Mesothelial cell of epicardium (in vitro differentiated cells): ENCODE results near the gene GRIN2A. TPM values are rescaled to one million over a fixed set of nuclear protein-coding genes. Genes with fewer than 3 reads are reported as not detected.

Experiments used
- DNase-seq, 2 experiments: peaks; one replicate each; pipeline ENCODE4 v3.0.0; 2021; ENCODE audit warnings: low spot score in 2 of 2; ENCODE audit not compliant: unreplicated experiment in 2 of 2
- H3K27ac Mint-ChIP-seq: 2 replicates; pipeline ENCODE4 v1.8.0; 2021; ENCODE audit warnings: mixed read lengths
- H3K27me3 Mint-ChIP-seq: 2 replicates; pipeline ENCODE4 v1.8.0; 2021; ENCODE audit warnings: low read depth, mixed read lengths
- H3K36me3 Mint-ChIP-seq: 2 replicates; pipeline ENCODE4 v1.8.0; 2021; ENCODE audit warnings: mixed read lengths
- H3K4me1 Mint-ChIP-seq: 2 replicates; pipeline ENCODE4 v1.8.0; 2021; ENCODE audit warnings: mixed read lengths
- H3K4me3 Mint-ChIP-seq: 2 replicates; pipeline ENCODE4 v1.8.0; 2021; ENCODE audit warnings: mild to moderate bottlenecking, moderate library complexity, mixed read lengths
- H3K9me3 Mint-ChIP-seq: 2 replicates; pipeline ENCODE4 v1.8.0; 2021; ENCODE audit warnings: mixed read lengths
- CTCF ChIP-seq: fragments of 200-600 bp; sonication (generic); IDR thresholded peaks from one replicate; pipeline ENCODE4 v1.5.0; 2021; ENCODE audit warnings: antibody characterized with exemption; ENCODE audit not compliant: unreplicated experiment
- total RNA-seq: library from RNA; stranded (reverse); gene quantifications from 3 replicates; pipeline ENCODE4 v1.2.1, GENCODE V29; 2021

GRIN2A gene
- total RNA-seq, 1 donor from 2014 or later, result 4.9 TPM

GRCh38 chr16:10031955-10032354, 150.3 kb downstream of the GRIN2A start:
- H3K27me3 Mint-ChIP-seq, result peaks cover 14% of the 10 kb centered on the region
- no peak for DNase-seq
- no peaks in the 10 kb centered on the region for H3K9me3 Mint-ChIP-seq
- no peak overlapping the region for H3K4me3 Mint-ChIP-seq
- TF ChIP-seq CTCF, result no peak
- no peaks in the 10 kb centered on the region for H3K4me1 Mint-ChIP-seq
- no peak overlapping the region for H3K27ac Mint-ChIP-seq
- H3K36me3 Mint-ChIP-seq, result no peaks in the 10 kb centered on the region

GRCh38 chr16:10031473-10031872, 150.8 kb downstream of the GRIN2A start:
- Mint-ChIP-seq H3K4me1 (no peaks in the 10 kb centered on the region), H3K27ac (no peak overlapping the region), H3K36me3 (no peaks in the 10 kb centered on the region), H3K27me3 (peaks cover 19% of the 10 kb centered on the region), H3K9me3 (no peaks in the 10 kb centered on the region), H3K4me3 (no peak overlapping the region)
- DNase-seq, result no peak
- no peak for TF ChIP-seq CTCF

- Mint-ChIP-seq H3K4me3 (no peak overlapping the region), H3K27ac (no peak overlapping the region), H3K4me1 (no peaks in the 10 kb centered on the region), H3K27me3 (peaks cover 30% of the 10 kb centered on the region), H3K36me3 (no peaks in the 10 kb centered on the region), H3K9me3 (no peaks in the 10 kb centered on the region)
- no peak for DNase-seq
- TF ChIP-seq CTCF, result no peak
Observed at GRCh38 chr16:10028644-10029043, 153.6 kb downstream of the GRIN2A start.

GRCh38 chr16:10027553-10027952, 154.7 kb downstream of the GRIN2A start:
- Mint-ChIP-seq H3K4me1 (no peaks in the 10 kb centered on the region), H3K4me3 (no peak overlapping the region), H3K9me3 (no peaks in the 10 kb centered on the region), H3K27ac (no peak overlapping the region), H3K27me3 (peaks cover 32% of the 10 kb centered on the region), H3K36me3 (no peaks in the 10 kb centered on the region)
- DNase-seq, result no peak
- TF ChIP-seq CTCF, result no peak

- no peak for DNase-seq
- no peak for TF ChIP-seq CTCF
- H3K27me3 Mint-ChIP-seq, result peaks cover 41% of the 10 kb centered on the region
- H3K27ac Mint-ChIP-seq, result no peak overlapping the region
- H3K4me1 Mint-ChIP-seq, result no peaks in the 10 kb centered on the region
- H3K9me3 Mint-ChIP-seq, result no peaks in the 10 kb centered on the region
- no peak overlapping the region for H3K4me3 Mint-ChIP-seq
- no peaks in the 10 kb centered on the region for H3K36me3 Mint-ChIP-seq
Observed at GRCh38 chr16:10026593-10026992, 155.6 kb downstream of the GRIN2A start.

GRCh38 chr16:10022098-10022497, 160.1 kb downstream of the GRIN2A start:
- Mint-ChIP-seq H3K9me3 (no peaks in the 10 kb centered on the region), H3K36me3 (no peaks in the 10 kb centered on the region), H3K4me1 (no peaks in the 10 kb centered on the region), H3K27ac (no peak overlapping the region), H3K27me3 (peaks cover 44% of the 10 kb centered on the region), H3K4me3 (no peak overlapping the region)
- TF ChIP-seq CTCF, result no peak
- DNase-seq, result no peak
